Sigmoid colon (tissue), 7 donors: Measurements from ENCODE around the gene PLD3. TPM values are rescaled to one million over a fixed set of nuclear protein-coding genes. Genes with fewer than 3 reads are reported as not detected.

Experiments used
- DNase-seq: peaks from one replicate; pipeline ENCODE4 v3.0.0-alpha.2; 2019
- H3K27ac ChIP-seq, 4 donors: fragments of 200-600 bp; sonication (generic); one replicate each; pipeline ENCODE4 v1.5.1; 2016 to 2019; ENCODE audit warnings: mild to moderate bottlenecking in 1 of 4
- H3K27me3 ChIP-seq, 3 donors: fragments of 200-600 bp; sonication (generic); one replicate each; pipeline ENCODE4 v1.5.1; 2019; ENCODE audit warnings: mild to moderate bottlenecking in 1 of 3
- H3K36me3 ChIP-seq, 4 donors: fragments of 200-600 bp; sonication (generic); one replicate each; pipeline ENCODE4 v1.5.1; 2016 to 2019
- H3K4me1 ChIP-seq, 4 donors: fragments of 200-600 bp; sonication (generic); one replicate each; pipeline ENCODE4 v1.5.1; 2017 to 2019
- H3K4me3 ChIP-seq, 4 donors: fragments of 200-600 bp; sonication (generic); one replicate each; pipeline ENCODE4 v1.5.1; 2017 to 2019; ENCODE audit warnings: mild to moderate bottlenecking in 2 of 4, moderate library complexity in 1 of 4
- H3K9me3 ChIP-seq, 4 donors: fragments of 200-600 bp in 3 of 4; sonication (generic) in 3 of 4; one replicate each; pipeline versions ENCODE4 v1.5.1 to v1.6.1; 2013 to 2019
- EP300 ChIP-seq, 4 donors: sonication (generic); formaldehyde crosslinking; IDR thresholded peaks; one replicate each; pipeline ENCODE4 v1.6.1; 2017; ENCODE audit warnings: antibody characterized with exemption in 4 of 4
- POLR2A ChIP-seq, 2 donors: fragments of 450-650 bp; IDR thresholded peaks; one replicate each; pipeline ENCODE4 v1.6.1; 2016; ENCODE audit warnings: antibody characterized with exemption in 2 of 2, mild to moderate bottlenecking in 2 of 2, moderate library complexity in 2 of 2
- POLR2AphosphoS5 ChIP-seq, 4 donors: sonication (generic); formaldehyde crosslinking; IDR thresholded peaks; one replicate each; pipeline ENCODE4 v1.6.1; 2017; ENCODE audit warnings: antibody characterized with exemption in 4 of 4
- WGBS, 2 donors: extraction: QIAGEN DNeasy Blood & Tissue Kit; methylation state at CpG; one replicate each; pipeline ENCODE4 v1.1.7; 2013; 5-methylcytosine and 5-hydroxymethylcytosine counted together
- intact Hi-C: fragments of 100-400 bp; cut with DNase I; formaldehyde crosslinking; loops from one replicate; pipeline ENCODE4 v1.15.1; 2023
- polyA plus RNA-seq, 3 donors: library from polyadenylated mRNA; stranded (reverse); fragments of 200-250 nt; gene quantifications; one replicate each; pipeline ENCODE4 v1.2.3, GENCODE V29; 2013
- total RNA-seq, 4 donors: library from RNA; depleted of rRNA; stranded (reverse); fragments of >200 nt; gene quantifications; one replicate each; pipeline ENCODE4 v1.1.0, GENCODE V29; 2016
- TF ChIP-seq, protein P1 (sequence below), 4 experiments: fragments of 450-650 bp in 3 of 4; fragments of 200-600 bp in 1 of 4; IDR thresholded peaks; one replicate each; pipeline ENCODE4 v1.5.1; 2016 to 2019; ENCODE audit warnings: antibody characterized with exemption in 4 of 4, mild to moderate bottlenecking in 3 of 4, moderate library complexity in 2 of 4
- donor health status: healthy with polysubstance abuse.
- donor health status: Bipolar disorder and iron deficiency.
- donor health status: healthy.

Gene PLD3
- total and polyA plus RNA-seq, 7 donors = 48.0 to 270 (median 164) TPM

DNA sequence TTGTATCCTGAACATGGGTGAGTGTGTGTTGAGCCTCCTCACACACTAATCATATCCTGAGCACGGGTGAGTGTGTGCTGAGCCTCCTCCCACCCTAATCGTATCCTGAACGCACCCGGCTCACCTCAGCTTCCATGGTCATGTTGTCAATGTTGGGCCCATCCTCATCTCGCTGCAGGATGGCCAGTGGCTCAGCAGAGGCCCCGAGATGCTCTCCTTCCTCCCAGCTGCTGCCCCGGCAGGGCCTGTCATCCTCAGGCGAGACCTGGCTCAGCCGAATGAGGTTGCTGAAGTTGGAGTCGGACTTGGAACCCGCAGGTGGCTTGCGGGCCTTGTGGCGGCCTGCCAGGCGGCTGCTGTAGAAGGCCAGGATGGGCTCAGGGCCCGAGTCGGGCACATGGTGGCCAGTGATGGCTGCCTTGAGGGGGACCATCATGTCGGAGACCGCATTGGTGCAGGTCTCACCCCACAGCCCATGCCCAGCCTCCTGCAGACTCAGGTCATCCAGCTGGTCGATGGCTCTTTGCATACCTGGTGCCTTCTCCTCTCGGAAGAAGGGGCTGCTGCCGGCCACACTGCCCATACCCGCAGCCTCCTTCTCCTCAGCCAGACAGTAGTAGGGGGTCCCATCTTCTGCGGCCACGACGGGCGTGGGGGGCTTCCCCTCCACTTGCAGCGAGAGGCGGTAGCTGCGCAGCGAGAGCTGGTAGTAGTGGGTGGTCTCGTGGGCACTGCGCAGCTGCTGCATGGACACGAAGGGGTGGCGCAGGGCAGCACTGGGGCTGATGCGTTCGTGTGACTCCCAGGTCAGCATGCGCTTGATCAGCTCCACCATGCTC lies 31.9 kb downstream of the PLD3 start:
- H3K27ac ChIP-seq = no peak overlapping the region
- no peak for DNase-seq
- H3K27me3 ChIP-seq = no peaks in the 10 kb centered on the region
- TF ChIP-seq, protein P1, sequence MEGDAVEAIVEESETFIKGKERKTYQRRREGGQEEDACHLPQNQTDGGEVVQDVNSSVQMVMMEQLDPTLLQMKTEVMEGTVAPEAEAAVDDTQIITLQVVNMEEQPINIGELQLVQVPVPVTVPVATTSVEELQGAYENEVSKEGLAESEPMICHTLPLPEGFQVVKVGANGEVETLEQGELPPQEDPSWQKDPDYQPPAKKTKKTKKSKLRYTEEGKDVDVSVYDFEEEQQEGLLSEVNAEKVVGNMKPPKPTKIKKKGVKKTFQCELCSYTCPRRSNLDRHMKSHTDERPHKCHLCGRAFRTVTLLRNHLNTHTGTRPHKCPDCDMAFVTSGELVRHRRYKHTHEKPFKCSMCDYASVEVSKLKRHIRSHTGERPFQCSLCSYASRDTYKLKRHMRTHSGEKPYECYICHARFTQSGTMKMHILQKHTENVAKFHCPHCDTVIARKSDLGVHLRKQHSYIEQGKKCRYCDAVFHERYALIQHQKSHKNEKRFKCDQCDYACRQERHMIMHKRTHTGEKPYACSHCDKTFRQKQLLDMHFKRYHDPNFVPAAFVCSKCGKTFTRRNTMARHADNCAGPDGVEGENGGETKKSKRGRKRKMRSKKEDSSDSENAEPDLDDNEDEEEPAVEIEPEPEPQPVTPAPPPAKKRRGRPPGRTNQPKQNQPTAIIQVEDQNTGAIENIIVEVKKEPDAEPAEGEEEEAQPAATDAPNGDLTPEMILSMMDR (IDR thresholded peaks at IDR 0.05) = no peak
- H3K4me1 ChIP-seq = no peaks in the 10 kb centered on the region
- WGBS, 2 donors = 84 to 89% methylated on average over 37 of the region's 37 CpGs
- H3K9me3 ChIP-seq = no peaks in the 10 kb centered on the region
- no peak overlapping the region for H3K4me3 ChIP-seq
- intact Hi-C loops = no loop called here
- H3K36me3 ChIP-seq = peaks cover 0 to 43% (median 20%) of the 10 kb centered on the region in 4 donors

DNA sequence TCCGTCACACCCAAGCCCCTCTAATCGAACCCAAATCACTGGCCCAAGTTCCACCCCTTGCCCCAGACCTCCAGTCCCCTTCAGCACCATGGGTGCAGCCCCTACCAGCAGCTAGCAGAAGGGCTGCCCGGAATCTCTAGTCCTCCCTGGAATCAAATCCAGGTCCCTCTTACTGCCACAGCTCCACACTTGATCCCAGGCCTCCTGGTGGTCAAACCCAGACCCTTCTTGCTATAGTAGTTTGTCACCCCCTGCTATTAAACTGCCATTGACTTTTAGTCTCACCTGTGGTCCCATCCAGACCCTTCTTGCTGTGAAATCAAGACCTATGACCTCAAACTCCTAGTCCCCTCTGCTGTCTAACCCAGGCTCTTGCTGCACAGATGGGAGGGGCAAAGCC lies 32.8 kb downstream of the PLD3 start:
- intact Hi-C loops = no loop called here
- Histone ChIP-seq H3K27ac (no peak overlapping the region), H3K36me3 (peaks cover 0 to 35% (median 20%) of the 10 kb centered on the region in 4 donors), H3K9me3 (no peaks in the 10 kb centered on the region), H3K4me1 (no peaks in the 10 kb centered on the region), H3K4me3 (no peak overlapping the region), H3K27me3 (no peaks in the 10 kb centered on the region)
- 71 to 80% methylated on average over 3 of the region's 3 CpGs for WGBS, 2 donors
- no peak for DNase-seq
- TF ChIP-seq, protein P1 (IDR thresholded peaks at IDR 0.05) = no peak
- TF ChIP-seq EP300 (IDR thresholded peaks at IDR 0.05) (no peak), POLR2AphosphoS5 (IDR thresholded peaks at IDR 0.05) (no peak), POLR2A (IDR thresholded peaks at IDR 0.05) (no peak)

DNA sequence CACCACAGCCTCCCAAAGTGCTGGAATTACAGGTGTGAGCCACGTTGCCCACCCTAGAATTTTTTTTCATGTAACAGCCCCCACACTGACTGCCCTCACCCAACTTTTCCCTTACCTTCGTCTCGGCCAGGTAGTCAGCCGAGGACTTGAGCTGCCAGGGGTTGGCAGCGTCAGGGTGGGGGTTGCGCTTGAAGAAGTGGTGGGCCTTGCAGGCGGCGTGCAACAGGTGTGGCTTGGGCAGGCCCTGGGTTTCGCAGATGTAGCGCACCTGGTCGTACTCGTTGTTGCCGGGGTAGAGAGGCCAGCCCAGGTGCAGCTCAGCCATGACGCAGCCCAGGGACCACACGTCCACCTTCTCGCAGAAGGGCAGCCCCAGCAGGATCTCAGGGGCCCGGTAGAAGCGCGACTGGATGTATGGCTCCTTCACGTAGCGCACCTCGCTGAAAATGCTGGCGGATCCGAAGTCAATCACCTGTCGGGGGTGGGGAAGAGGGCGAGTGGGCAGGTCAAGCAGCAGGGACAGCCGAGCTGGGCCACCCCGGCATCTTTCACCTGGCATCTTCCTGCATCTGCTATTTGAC lies 35.3 kb downstream of the PLD3 start:
- 89% methylated on average over 28 of the region's 28 CpGs for WGBS, 2 donors
- intact Hi-C loops = no loop called here
- DNase-seq = no peak
- Histone ChIP-seq H3K4me1 (no peaks in the 10 kb centered on the region), H3K4me3 (no peak overlapping the region), H3K9me3 (no peaks in the 10 kb centered on the region), H3K27me3 (no peaks in the 10 kb centered on the region), H3K27ac (no peak overlapping the region), H3K36me3 (peaks cover 0 to 14% (median 5%) of the 10 kb centered on the region in 4 donors)
- TF ChIP-seq, protein P1 (IDR thresholded peaks at IDR 0.05) = no peak
- TF ChIP-seq POLR2A (IDR thresholded peaks at IDR 0.05) = no peak
- TF ChIP-seq POLR2AphosphoS5 (IDR thresholded peaks at IDR 0.05) = no peak
- TF ChIP-seq EP300 (IDR thresholded peaks at IDR 0.05) = no peak

DNA sequence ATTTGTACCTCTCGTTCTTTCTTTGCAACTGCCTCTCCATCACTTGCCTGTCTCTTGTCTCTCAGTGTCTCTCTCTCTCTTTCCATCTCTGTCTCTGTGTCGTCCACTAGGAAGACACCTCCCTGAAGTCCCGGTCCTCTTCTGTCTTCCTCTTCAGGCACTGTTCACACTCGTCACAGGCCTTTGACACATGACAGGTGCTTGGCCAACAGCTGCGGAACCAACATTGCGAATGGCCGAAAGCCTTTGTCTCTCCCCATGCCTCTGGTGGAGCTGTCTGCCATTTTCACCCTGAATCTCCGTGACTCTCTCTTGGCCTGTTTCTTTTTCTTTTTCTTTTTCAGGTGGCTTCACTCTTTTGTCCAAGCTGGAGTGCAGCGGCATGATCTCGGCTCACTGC lies 38.7 kb downstream of the PLD3 start:
- no peaks in the 10 kb centered on the region for H3K36me3 ChIP-seq
- H3K27ac ChIP-seq = no peak overlapping the region
- no peak overlapping the region for H3K4me3 ChIP-seq
- H3K9me3 ChIP-seq = no peaks in the 10 kb centered on the region
- no peaks in the 10 kb centered on the region for H3K27me3 ChIP-seq
- intact Hi-C loops = no loop called here
- 93% methylated on average over 10 of the region's 10 CpGs for WGBS, 2 donors
- TF ChIP-seq POLR2AphosphoS5 (IDR thresholded peaks at IDR 0.05) (no peak), POLR2A (IDR thresholded peaks at IDR 0.05) (no peak), EP300 (IDR thresholded peaks at IDR 0.05) (no peak)
- TF ChIP-seq, protein P1 (IDR thresholded peaks at IDR 0.05) = no peak
- H3K4me1 ChIP-seq = no peaks in the 10 kb centered on the region
- no peak for DNase-seq
